NOMO-1 treated with dmso at 0.1 percent for 144 hours (cell line): ENCODE data around the gene DCLRE1A.
A peak's percentile ranks its signal among the peaks of the same experiment; 100 is the strongest.

ENCODE experiments used
- DNase-seq: peaks from one replicate; lab custom pipeline; 2025; ENCODE audit not compliant: unreplicated experiment; lab: John Stamatoyannopoulos, UW

The DCLRE1A gene

GRCh38 chr10:113854013-113854760, at the start of gene DCLRE1A, which contains the start of gene NHLRC2:
DCLRE1A (minus strand) TSS chr10:113854082; CDS start chr10:113853182, 900 bp downstream.
NHLRC2 (plus strand) TSS chr10:113854661; CDS start chr10:113854873, 212 bp downstream.
- DNase-seq = peak; percentile 41

DNA sequence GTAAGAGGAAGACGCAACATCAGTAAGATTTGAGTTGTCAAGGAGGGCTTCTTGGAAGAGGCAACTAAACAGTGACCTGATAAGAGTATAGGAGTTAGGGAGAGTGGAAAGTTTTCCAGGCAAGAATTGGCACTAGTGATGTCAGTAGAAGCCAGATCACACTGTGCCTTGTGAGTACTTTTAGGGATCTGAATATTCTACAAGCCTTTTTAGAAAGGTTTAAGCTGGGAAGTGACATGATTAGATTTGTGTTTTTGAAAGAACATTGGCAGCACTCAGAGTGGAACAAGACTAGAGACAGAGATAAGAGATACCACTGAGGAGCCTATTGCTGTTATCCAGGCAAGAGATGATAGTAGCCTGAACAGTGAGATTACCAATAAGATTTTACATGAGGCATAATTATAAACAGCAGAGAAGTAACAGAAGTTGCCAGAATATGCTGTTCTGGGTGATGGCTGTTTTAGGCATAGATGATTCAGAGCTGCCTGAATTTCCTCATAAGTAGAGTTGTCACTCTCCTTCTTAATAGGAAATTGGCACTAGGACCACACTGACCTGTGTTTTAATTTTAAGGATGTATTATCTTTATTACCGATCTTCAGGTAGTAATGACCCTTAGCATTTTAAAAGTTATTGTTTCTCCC, 46.2 kb upstream of the DCLRE1A start:
- DNase-seq = no peak

DNA sequence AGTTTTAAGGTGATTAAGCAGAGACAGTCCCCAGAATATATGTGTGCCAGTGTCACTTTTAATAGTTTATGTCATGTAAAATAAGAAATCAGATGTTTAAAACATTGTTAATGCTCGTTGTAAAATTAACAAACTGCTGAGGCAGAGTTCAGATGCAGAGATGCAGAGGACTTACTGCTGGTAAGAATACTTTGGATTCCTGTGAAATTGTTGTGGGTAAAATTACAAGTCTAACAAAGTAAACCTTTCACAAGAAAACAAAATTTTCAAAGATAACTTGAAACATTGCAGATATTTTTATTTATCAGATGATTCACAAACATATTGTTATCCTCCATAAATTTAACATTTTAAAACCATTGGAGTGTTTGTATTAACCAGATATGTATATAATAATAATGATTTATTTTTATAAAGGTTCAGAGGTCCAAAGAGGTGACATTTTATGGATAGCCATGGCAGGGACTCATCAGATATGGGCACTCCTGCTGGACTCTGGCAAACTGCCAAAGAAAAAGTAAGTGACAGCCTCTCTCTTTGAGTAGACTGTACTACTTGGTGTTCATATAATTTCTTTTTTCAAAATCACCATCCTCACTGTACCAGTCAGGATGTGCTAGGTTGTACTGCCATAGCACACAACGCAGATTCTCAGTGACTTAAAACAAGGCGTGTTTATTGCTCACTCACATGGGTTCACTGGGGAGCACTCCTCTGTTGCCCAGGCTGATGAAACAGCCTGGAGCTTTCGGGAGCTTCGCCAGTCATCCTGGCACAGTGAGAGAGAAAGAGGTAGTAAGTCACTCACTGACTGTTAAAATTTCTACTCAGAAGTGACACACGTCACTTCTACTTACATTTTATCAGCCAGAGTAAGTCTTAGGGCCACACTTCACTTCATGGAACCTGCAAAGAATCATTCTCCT, 44.1 kb upstream of the DCLRE1A start:
- DNase-seq = no peak

DNA sequence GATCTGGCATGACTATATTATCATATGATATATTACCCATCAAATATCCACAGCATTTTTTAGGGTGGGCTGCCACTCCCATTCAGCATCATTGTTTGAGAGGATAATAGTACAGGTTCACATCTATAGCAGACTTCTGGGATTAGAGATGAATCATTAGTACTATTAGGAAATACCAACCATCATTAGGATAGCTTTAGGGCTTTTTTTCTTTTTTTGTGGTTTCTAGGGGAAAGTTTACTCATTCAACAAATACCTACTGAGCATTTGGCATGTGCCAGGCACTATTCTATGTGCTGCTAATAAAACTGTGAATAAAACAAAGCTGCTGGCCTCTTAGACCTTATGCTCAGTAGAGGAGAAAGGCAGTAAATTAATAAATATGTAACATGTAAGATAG, 41.1 kb upstream of the DCLRE1A start:
- no peak for DNase-seq

DNA sequence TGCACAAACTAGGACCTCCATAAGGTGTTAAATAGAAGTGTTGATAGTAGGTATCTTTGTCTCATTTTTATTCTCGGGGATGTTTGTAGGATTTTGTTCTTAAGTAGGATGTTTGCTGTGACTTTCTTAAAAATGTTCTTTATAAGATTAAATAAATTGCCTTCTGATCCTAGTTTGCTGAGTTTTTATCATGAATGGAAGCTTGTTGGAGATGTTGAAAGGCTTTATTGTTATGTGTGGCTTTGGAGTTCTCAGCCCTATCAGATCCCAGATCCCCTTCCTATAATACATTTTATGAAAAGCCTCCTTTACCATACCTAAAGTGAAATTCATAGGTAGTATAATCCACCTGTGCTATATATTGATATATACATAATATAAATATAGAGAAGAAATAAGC, 40.7 kb upstream of the DCLRE1A start:
- no peak for DNase-seq

DNA sequence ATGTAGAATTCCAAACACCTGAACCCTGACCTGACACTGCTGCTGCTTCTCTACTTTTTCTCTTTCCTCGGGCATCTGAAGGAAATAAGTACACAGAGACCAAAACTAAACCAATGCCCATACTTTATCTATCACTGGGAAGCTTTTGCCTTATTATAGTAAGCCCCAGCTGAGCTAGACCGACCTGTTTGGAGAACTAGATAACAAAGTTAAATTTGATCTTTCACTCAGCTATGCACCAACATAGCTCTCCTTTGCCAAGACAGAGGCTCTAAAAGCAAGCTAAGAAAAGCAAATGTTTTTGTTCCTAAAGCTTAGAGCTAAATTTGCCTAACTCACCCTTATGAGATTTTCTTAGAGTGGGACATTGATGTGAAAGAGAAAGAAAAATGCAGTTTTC, 39.7 kb upstream of the DCLRE1A start:
- DNase-seq = no peak

GRCh38 chr10:113891476-113891875, 37.6 kb upstream of the DCLRE1A start:
- DNase-seq = no peak

GRCh38 chr10:113890769-113891168, 36.9 kb upstream of the DCLRE1A start:
- no peak for DNase-seq

- no peak for DNase-seq
Measured at GRCh38 chr10:113889911-113890310, 36.0 kb upstream of the DCLRE1A start.

DNA sequence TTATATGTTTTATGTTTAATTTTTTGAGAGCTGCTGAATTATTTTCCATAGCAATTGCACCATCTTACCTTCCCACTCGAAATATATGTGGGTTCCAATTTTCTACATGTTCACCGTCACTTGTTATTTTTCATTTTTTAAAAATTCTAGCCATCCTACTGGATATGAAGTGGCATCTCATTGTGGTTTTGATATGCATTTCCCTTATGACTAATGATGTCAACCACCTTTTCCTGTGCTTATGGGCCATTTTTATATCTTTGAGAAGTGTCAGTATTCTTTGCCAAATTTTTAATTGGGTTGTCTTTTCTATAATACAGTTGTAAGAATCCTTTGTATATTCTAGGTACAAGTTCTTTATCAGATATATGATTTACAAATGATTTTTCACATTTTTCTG, 28.4 kb upstream of the DCLRE1A start:
- DNase-seq = no peak

- no peak for DNase-seq
Measured at GRCh38 chr10:113880236-113880635, 26.4 kb upstream of the DCLRE1A start.

- no peak for DNase-seq
Measured at GRCh38 chr10:113879691-113880090, 25.8 kb upstream of the DCLRE1A start.

- DNase-seq = no peak
Measured at GRCh38 chr10:113876461-113876860, 22.6 kb upstream of the DCLRE1A start.

DNA sequence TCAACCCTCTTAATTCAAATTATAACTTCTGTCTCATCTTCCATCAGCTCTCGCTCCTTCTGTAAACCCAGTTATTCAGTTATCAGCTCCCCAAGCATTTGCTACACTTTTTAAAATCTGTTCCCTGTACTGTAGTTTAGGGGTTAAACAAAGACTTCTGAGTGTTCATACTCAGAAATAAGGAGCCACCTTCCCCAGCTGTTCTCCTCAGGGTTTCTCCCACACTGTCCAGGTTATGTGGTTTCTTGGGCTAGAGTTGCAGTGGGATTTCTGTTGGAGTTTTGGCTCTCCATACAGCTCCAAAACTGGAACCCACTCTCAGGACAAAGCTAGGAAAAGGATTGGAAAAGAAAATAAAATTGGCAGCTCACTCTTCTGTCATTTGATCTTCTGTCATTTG, 21.3 kb upstream of the DCLRE1A start:
- no peak for DNase-seq

GRCh38 chr10:113872139-113873030, 18.5 kb upstream of the DCLRE1A start:
- DNase-seq = no peak

DNA sequence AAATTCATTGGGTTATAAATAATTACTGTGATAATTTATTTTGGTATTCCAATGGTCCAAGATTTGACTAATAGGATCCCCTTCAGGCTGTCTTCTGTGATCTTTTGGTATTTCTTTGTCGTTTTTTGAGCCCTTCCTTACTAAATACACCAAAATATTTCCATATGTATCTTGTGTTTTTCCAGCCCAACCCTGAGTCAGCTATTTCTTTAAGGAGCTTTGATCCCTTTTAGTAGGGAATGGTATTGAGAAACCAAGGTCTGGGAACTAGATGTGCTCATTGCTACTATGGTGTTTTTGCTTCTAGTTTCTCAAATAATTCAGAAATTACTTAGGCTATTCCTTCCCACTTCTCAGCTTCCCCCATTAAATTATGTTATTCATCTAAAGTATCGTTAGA, 15.9 kb upstream of the DCLRE1A start:
- DNase-seq = no peak

DNA sequence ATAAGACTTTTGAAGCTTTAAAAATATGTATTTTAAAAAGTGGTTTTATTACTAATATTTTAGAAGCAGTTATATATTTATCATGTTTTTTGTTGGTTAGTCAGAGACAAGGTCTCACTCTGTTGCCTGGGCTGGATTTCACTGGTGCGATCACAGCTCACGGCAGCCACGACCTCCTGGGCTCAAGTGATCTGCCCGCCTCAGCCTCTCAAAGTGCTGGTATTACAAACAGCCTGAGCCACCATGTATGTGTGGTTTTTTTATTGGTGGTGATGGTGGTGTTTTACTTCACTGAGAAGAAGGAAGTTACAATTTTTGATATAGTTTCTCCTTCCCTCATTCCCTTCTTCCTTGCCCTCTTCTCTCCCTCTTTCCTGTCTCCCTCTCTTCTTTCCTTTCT, 14.0 kb upstream of the DCLRE1A start:
- no peak for DNase-seq

GRCh38 chr10:113866551-113867394, 12.9 kb upstream of the DCLRE1A start:
- DNase-seq = no peak

GRCh38 chr10:113865901-113866300, 12.0 kb upstream of the DCLRE1A start:
- peak; percentile 61 for DNase-seq

GRCh38 chr10:113859261-113859660, 5.4 kb upstream of the DCLRE1A start:
- DNase-seq = no peak
